HL-60/S4 treated with phorbol 12-myristate 13-acetate at 8.2 ng/mL for 4 days and 3 days (cell line): Measurements from ENCODE around the gene ASAH2B.
"Not testable (repeated sequence)": the region's sequence is repeated elsewhere in the genome, so short reads cannot be mapped to it uniquely, and the experiment has no call there.

Source experiments
- in situ Hi-C: fragments of 300-500 bp; cut with MboI; formaldehyde crosslinking; loops from 2 replicates; pipeline ENCODE4 v1.15.0; 2022; ENCODE audit warnings: low sequenced_read_pairs

ASAH2B gene

GRCh38 chr10:50739618-50740292 lies at the start of gene ASAH2B:
Gene ASAH2B (plus strand): TSS chr10:50739936. CDS start chr10:50745131, 5,195 bp downstream.
- in situ Hi-C loops, result no loop called here

GRCh38 chr10:50697819-50698218 lies 41.9 kb upstream of the ASAH2B start:
- in situ Hi-C loops, result not testable (repeated sequence)

GRCh38 chr10:50701947-50702346 lies 37.8 kb upstream of the ASAH2B start:
- in situ Hi-C loops, result not testable (repeated sequence)

GRCh38 chr10:50702997-50703396 lies 36.7 kb upstream of the ASAH2B start:
- in situ Hi-C loops, result not testable (repeated sequence)

- in situ Hi-C loops, result not testable (repeated sequence)
Observed at GRCh38 chr10:50704436-50705079, 35.2 kb upstream of the ASAH2B start.

DNA sequence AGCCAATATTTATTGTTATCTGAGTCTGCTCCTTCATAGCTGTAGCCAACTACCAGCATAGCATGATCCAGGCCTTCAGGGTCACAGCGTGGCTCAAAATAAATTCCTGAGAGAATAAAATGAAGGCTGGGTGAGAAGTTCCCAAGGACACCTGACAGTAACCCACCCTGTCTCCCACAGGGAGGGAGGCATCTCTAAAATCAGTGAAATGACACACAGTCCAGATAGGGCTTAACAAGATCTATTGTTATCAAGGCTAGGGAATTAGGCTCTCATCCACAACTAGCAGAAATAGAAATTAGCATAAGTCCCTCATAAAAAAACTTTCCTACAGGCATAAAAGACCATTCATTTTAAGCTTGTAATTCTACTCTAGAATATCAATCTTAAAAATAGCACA lies 33.7 kb upstream of the ASAH2B start:
- in situ Hi-C loops, result not testable (repeated sequence)

DNA sequence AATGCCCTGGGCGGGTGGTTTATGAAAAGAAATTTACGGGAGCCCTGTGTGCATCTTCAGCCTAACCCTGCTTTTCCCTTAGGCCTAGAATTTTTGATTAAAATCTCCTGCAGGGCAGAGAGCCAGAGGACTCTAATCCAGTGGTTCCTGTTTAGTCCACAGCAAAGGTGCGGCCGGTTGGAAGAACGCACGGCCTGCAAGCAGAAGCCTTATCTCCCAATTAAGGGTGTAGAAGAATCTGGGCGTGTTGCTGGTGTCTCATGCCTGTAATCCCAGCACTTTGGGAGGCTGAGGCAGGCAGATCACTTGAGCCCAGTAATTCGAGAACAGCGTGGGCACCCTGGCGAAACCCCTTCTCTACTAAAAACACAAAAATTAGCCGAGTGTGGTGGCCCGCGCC lies 29.5 kb upstream of the ASAH2B start:
- in situ Hi-C loops, result not testable (repeated sequence)

- in situ Hi-C loops, result not testable (repeated sequence)
Observed at GRCh38 chr10:50723812-50724211, 15.9 kb upstream of the ASAH2B start.

- in situ Hi-C loops, result not testable (repeated sequence)
Observed at GRCh38 chr10:50728112-50728511, 11.6 kb upstream of the ASAH2B start.

GRCh38 chr10:50738987-50739617 lies 634 bp upstream of the ASAH2B start:
- in situ Hi-C loops, result not testable (repeated sequence)

- in situ Hi-C loops, result no loop called here
Observed at GRCh38 chr10:50740293-50740648, 535 bp downstream of the ASAH2B start.

GRCh38 chr10:50742820-50743219 lies 3.1 kb downstream of the ASAH2B start:
- in situ Hi-C loops, result not testable (repeated sequence)

GRCh38 chr10:50766774-50767513 lies 27.2 kb downstream of the ASAH2B start:
- in situ Hi-C loops, result loop anchor here (25.0 kb wide), 1 partner anchor 605 kb away; no protein-coding TSS in a partner anchor

DNA sequence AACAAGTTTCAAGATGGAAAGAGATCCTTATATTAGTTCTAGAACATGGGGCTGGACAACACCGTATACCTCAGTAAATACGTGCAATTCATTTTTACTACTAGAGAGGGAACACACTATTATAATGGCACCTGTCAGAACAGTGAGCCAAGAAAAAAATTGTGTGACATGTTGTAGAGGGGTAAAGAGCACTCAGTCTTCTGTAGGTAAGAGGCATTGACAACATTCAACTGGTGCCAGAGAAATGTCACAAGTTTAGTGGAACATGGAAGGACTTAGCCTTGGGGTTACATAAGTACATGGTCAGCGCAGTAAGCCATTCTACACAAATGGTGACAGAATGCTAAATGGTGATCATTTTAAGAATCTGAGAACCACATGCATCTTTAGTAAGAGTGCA lies 32.3 kb downstream of the ASAH2B start:
- in situ Hi-C loops, result loop anchor here (25.0 kb wide), 1 partner anchor 610 kb away; no protein-coding TSS in a partner anchor

DNA sequence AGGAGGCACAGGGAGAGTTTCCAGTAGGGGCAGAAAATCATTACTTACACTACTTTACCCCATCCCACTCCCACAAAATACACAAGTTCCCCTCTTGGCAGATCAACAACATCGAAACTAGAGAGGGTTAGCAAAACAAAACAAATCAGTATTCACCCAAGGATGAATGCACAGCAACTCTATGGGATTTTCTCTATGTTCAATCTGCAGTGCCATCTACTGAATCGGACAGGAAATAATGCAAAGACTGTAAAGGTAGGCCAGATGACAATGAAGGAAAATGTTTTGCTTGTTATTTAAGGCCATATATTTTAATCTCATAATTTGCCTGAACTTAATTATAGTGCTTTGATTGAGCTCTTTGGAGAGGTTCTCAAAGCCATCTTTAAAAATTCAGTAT lies 35.1 kb downstream of the ASAH2B start:
- in situ Hi-C loops, result loop anchor here (25.0 kb wide), 1 partner anchor 613 kb away; no protein-coding TSS in a partner anchor

DNA sequence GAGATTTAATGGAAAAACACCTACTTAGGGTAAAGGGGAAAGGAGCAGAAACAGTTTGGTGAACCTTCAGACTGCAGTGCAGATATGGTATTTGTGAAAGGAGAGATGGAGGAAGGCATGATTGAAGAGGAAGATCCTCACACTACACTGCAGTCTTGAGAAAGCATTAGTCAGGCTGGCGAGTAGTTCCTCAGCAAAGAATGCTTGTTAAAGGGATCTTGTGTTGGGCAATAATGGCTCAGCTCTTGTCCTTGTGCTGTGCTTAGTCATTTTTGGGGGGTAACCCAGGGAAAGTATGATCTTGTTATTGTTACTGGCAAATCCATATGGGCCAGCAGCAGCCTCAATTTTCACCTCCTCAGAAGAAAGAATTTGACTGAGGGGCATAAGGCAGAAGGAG lies 40.3 kb downstream of the ASAH2B start:
- in situ Hi-C loops, result not testable (repeated sequence)

- in situ Hi-C loops, result not testable (repeated sequence)
Observed at GRCh38 chr10:50782017-50782416, 42.3 kb downstream of the ASAH2B start.

DNA sequence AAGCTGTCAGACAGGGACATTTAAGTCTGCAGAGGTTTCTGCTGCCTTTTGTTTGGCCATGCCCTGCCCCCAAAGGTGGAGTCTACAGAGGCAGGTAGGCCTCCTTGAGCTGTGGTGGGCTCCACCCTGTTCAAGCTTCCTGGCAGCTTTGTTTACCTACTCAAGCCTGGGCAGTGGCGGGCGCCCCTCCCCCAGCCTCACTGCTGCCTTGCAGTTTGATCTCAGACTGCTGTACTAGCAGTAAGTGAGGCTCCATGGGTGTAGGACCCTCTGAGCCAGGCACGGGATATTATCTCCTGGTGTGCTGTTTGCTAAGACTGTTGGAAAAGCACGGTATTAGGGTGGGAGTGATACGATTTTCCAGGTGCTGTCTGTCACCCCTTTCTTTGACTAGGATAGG lies 48.2 kb downstream of the ASAH2B start:
- in situ Hi-C loops, result not testable (repeated sequence)

- in situ Hi-C loops, result no loop called here
Observed at GRCh38 chr10:50788951-50789945, 49.5 kb downstream of the ASAH2B start.

DNA sequence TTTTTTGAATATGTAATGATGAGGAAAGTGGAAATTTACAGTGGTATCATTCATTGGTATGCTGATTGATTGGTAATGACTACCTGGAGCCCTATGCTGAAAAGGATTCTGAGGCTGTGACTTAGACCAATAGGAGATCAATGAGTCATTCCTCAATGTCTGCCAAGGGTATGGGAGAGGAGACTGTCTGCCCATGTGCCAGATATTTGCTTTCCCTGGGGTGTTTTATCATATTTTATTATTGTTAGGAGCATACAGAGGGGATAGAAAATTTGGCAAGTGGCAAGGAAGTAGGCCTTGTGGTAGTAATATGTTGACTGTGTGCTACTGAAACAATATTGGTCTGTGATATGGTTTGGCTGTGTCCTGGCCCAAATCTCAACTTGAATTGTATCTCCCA lies 54.8 kb downstream of the ASAH2B start:
- in situ Hi-C loops, result no loop called here
